Measurements from ENCODE around the gene TFF1.

The TFF1 gene

GRCh38 chr21:42337830-42338728, 28.3 kb downstream of the TFF1 start:
- peak; percentile 10 for DNase-seq (ENCODE audit: low spot score)
- peak; percentile 31; the same call in 1 of the 2 replicates for TF ChIP-seq CTCF (conservative IDR thresholded peaks at IDR 0.05; ENCODE audit: low read depth)
- H3K27ac ChIP-seq = no peak overlapping the region
- ChIA-PET CTCF (interaction anchor here (0.7 kb wide), 1 partner anchor 134 kb away, joined by 3 read pairs; no protein-coding TSS in a partner anchor), POLR2A (ENCODE audit: low non-redundant PET) (no interaction called here)

- TF ChIP-seq CTCF (conservative IDR thresholded peaks at IDR 0.05; ENCODE audit: low read depth) = no peak
- no peak for DNase-seq (ENCODE audit: low spot score)
- H3K27ac ChIP-seq = no peak overlapping the region
- CTCF ChIA-PET = no interaction called here
- POLR2A ChIA-PET (ENCODE audit: low non-redundant PET) = no interaction called here
Observed at GRCh38 chr21:42337276-42337675, 29.1 kb downstream of the TFF1 start.

GRCh38 chr21:42336054-42336453, 30.3 kb downstream of the TFF1 start:
- DNase-seq (ENCODE audit: low spot score) = no peak
- H3K27ac ChIP-seq = no peak overlapping the region
- TF ChIP-seq CTCF (conservative IDR thresholded peaks at IDR 0.05; ENCODE audit: low read depth) = no peak
- ChIA-PET POLR2A (ENCODE audit: low non-redundant PET) (no interaction called here), CTCF (no interaction called here)

- TF ChIP-seq CTCF (conservative IDR thresholded peaks at IDR 0.05; ENCODE audit: low read depth) = no peak
- CTCF ChIA-PET = interaction anchor here (0.5 kb wide), 1 partner anchor 44 kb away, joined by 3 read pairs; no protein-coding TSS in a partner anchor
- POLR2A ChIA-PET (ENCODE audit: low non-redundant PET) = no interaction called here
- no peak for DNase-seq (ENCODE audit: low spot score)
- H3K27ac ChIP-seq = no peak overlapping the region
Observed at GRCh38 chr21:42332557-42333317, 33.6 kb downstream of the TFF1 start.

GRCh38 chr21:42331660-42332059, 34.7 kb downstream of the TFF1 start:
- ChIA-PET CTCF (no interaction called here), POLR2A (ENCODE audit: low non-redundant PET) (no interaction called here)
- no peak for DNase-seq (ENCODE audit: low spot score)
- no peak for TF ChIP-seq CTCF (conservative IDR thresholded peaks at IDR 0.05; ENCODE audit: low read depth)
- no peak overlapping the region for H3K27ac ChIP-seq
